Astrocyte of the cerebellum (primary cell): Measurements from ENCODE around the gene MMP13.

Source experiments
- DNase-seq: peaks from one replicate; pipeline ENCODE4 v3.0.0-alpha.2; 2011; ENCODE audit warnings: low read depth
- H3K4me3 ChIP-seq: 2 replicates; pipeline ENCODE4 v1.5.1; 2011; ENCODE audit warnings: mild to moderate bottlenecking, low read depth, low read length, moderate library complexity
- in situ Hi-C: cut with HindIII; loops from 2 replicates; pipeline ENCODE4 v1.10.0; 2017; ENCODE audit warnings: low sequenced_read_pairs
- TF ChIP-seq, protein P1 (sequence below): IDR thresholded peaks from 2 replicates; pipeline ENCODE4 v1.5.1; 2012; ENCODE audit warnings: low read length, low read depth, moderate library complexity, mild to moderate bottlenecking; ENCODE audit errors: missing control alignments

MMP13 gene

DNA sequence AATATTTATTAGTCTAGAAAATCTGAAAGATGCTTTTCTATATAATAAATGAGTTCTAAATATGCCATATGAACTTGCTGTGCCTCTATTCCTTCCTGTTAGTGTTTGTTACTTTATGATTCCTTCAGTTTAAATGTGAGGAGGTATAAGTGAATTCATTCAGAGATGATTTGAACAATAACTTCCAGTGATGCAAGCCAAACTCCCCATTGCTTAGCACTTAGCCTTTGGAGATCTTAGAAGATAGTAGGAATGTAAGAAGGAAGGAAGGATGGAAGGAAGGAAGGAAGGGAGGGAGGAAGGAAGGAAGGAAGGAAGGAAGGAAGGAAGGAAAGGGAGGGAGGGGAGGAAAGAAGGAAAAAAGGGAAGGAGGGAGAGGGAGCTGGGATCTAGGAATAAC lies 25.1 kb downstream of the MMP13 start:
- no peak for DNase-seq
- TF ChIP-seq, protein P1, sequence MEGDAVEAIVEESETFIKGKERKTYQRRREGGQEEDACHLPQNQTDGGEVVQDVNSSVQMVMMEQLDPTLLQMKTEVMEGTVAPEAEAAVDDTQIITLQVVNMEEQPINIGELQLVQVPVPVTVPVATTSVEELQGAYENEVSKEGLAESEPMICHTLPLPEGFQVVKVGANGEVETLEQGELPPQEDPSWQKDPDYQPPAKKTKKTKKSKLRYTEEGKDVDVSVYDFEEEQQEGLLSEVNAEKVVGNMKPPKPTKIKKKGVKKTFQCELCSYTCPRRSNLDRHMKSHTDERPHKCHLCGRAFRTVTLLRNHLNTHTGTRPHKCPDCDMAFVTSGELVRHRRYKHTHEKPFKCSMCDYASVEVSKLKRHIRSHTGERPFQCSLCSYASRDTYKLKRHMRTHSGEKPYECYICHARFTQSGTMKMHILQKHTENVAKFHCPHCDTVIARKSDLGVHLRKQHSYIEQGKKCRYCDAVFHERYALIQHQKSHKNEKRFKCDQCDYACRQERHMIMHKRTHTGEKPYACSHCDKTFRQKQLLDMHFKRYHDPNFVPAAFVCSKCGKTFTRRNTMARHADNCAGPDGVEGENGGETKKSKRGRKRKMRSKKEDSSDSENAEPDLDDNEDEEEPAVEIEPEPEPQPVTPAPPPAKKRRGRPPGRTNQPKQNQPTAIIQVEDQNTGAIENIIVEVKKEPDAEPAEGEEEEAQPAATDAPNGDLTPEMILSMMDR, result no peak
- H3K4me3 ChIP-seq, result no peak overlapping the region
- in situ Hi-C loops, result no loop called here

DNA sequence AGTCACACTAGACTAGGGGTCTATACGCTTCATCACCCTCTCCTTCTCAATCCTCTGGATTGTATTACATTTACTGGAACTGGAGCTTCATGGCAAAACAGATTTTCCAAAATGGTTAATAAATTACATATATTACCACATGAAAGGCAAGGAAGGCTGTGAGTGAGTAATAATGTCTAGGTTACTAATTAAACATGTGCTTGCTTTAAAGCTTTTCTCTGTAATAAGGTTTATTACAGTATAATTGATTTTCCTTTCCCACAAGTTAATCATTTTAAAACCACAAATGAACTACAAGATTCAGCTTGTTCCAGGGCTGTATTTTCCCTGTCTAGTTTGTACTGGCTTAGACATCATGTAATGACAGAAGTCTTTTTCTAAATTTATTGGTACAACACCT lies 25.6 kb downstream of the MMP13 start:
- DNase-seq, result no peak
- TF ChIP-seq, protein P1, result no peak
- in situ Hi-C loops, result no loop called here
- H3K4me3 ChIP-seq, result no peak overlapping the region

DNA sequence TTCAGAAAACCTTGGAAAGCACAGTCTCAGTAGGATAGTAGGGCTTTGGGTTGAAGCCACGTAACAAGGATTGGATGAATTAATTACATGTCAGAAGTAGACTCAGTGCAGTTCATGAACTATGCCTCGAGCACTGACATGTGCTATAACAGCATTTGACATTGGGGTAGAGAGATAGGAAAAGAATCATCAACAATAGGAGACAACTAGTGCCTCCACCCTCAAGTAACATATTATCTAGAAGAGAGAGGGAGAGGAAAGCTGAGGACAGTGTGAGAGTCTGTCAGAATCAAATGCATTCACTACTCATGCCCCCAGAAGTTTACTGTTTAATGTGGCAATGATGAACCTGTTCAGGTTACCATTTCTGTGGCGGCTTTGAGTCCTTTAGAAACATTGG lies 26.4 kb downstream of the MMP13 start:
- TF ChIP-seq, protein P1, result no peak
- H3K4me3 ChIP-seq, result no peak overlapping the region
- in situ Hi-C loops, result no loop called here

DNA sequence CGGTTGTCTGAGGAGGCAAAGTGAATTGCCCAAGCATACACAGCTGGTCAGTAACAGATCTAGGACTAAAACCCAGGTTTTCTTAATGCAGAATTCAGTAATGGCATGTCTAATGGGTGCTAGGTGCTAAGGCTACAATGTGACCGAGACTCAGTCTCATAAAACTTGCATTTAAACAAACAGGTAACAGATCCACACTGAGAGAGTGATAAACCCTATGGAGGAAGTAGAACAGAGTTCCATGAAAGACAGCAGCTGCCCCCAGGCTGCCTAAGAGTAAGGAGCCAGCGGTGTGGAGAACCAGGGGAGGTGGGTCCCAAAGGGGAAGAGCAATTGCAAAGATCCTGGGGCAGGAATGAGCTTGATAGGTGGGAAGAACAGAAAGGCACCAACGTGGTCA lies 27.3 kb downstream of the MMP13 start:
- DNase-seq, result no peak
- TF ChIP-seq, protein P1, result no peak
- no peak overlapping the region for H3K4me3 ChIP-seq
- in situ Hi-C loops, result no loop called here

More for the DNA sequence above, 26.4 kb downstream of the MMP13 start:
- DNase-seq, result no peak

DNA sequence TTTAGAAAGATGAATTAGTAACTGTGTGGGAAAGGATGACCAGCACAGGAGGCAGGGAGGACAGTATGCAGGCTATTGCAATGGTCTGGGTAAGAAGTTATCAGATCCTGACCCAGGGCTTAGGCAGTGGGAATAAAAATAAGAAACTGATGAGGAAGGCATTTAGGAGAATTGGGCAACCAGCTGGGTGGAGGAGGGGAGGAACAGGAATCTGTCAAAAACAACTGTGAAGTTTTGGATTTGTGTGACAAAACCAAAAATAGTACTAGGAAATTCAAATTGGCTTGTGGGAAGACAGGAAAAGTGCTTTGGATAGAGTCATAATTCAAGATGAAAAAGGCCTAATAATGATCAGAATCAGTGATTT lies 27.9 kb downstream of the MMP13 start:
- TF ChIP-seq, protein P1, result no peak
- in situ Hi-C loops, result no loop called here
- H3K4me3 ChIP-seq, result no peak overlapping the region
- DNase-seq, result no peak

DNA sequence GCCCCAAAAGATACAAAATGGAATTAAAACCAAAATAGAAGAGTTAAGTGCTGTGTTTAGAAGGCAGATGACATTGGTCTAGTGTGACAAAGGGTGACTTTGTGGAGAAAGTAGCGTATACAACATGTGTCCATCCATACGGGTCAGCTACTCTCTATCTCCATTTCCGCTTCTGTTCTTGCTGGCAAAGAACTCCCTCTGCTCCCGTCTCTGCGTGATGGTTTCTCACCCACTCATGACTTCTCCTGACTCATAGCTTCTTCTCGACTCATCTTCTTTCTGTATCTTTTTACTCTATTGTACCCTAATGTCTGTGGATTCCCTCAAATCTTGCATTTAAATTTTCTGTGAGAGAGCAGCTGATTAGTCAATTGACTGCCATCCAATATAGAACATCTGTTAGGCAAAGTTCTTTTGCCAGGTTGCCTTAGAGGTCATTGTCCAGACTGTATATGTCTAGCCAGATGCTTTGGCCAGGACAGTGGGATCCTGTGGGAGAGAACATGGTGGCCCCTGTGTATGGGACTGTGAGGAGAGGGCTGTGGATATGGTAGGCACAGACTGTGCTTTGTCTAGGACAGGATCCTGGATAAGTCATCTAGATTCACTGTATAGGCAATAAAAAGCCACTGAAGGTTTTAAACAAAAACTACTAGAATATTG lies 28.4 kb downstream of the MMP13 start:
- TF ChIP-seq, protein P1, result no peak
- H3K4me3 ChIP-seq, result no peak overlapping the region
- in situ Hi-C loops, result no loop called here
- no peak for DNase-seq

DNA sequence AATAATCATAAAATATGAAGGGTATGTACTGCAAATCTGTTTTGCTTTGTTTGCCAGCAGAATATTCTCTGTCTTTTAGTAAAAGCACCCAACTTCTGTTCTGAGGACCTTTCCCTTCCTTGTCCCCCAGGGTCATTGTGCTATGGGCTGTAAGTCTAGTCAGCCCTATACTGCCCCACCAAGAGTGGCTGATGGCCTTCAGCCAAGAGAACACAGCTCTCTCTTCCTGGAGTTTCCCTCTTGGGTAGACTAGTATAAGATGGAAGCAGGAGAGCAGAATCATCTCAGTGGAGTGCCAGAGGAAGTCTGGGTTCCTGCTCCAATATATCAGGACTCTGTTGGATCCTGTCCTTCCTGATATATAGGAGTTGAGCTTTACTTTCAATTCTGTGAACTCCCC lies 29.0 kb downstream of the MMP13 start:
- in situ Hi-C loops, result no loop called here
- no peak for DNase-seq
- H3K4me3 ChIP-seq, result no peak overlapping the region
- TF ChIP-seq, protein P1, result no peak
